HepG2 (cell line): ENCODE measurements around the gene CAMK1D. TPM values are rescaled to one million over a fixed set of nuclear protein-coding genes. Genes with fewer than 3 reads are reported as not detected.

Source experiments
- ATF4 ChIP-seq, 2 experiments: fragments of 450-650 bp in 1 of 2; sonication (generic) in 1 of 2; formaldehyde crosslinking; IDR thresholded peaks; 2 replicates each; pipeline versions ENCODE4 v1.5.0 to v1.8.0; 2020 to 2022; ENCODE audit warnings: mild to moderate bottlenecking in 1 of 2, missing genetic modification reagents in 1 of 2
- ATF7 ChIP-seq, 2 experiments: fragments of 450-650 bp in 1 of 2; sonication (generic) in 1 of 2; formaldehyde crosslinking in 1 of 2; IDR thresholded peaks; 2 replicates each; pipeline versions ENCODE4 v1.4.0 to v1.6.1; 2016 to 2020; ENCODE audit warnings: antibody characterized with exemption in 1 of 2, mild to moderate bottlenecking in 1 of 2, missing genetic modification reagents in 1 of 2
- CBX1 ChIP-seq: IDR thresholded peaks from one replicate; pipeline ENCODE4 v1.6.1; 2016; ENCODE audit warnings: antibody characterized with exemption, low read depth
- EEA1 ChIP-seq: sonication (generic); formaldehyde crosslinking; IDR thresholded peaks from 2 replicates; pipeline ENCODE4 v1.5.1; 2020; ENCODE audit warnings: mild to moderate bottlenecking, missing genetic modification reagents, borderline replicate concordance
- EED ChIP-seq: sonication (generic); formaldehyde crosslinking; IDR thresholded peaks from 2 replicates; pipeline ENCODE4 v1.5.0; 2020; ENCODE audit warnings: mild to moderate bottlenecking, missing genetic modification reagents
- ELF3 ChIP-seq: IDR thresholded peaks from 2 replicates; pipeline ENCODE4 v1.6.1; 2016; ENCODE audit warnings: missing genetic modification reagents, missing compliant biosample characterization
- FOSL1 ChIP-seq: sonication (generic); formaldehyde crosslinking; IDR thresholded peaks from 2 replicates; pipeline ENCODE4 v1.9.0; 2021; ENCODE audit warnings: missing genetic modification reagents, borderline replicate concordance
- GABPA ChIP-seq, 2 experiments: IDR thresholded peaks; 2 replicates each; pipeline ENCODE4 v1.6.1; 2011 to 2016; ENCODE audit warnings: low read depth in 2 of 2, low read length in 1 of 2, missing biosample characterization in 1 of 2, missing genetic modification characterization in 1 of 2
- JDP2 ChIP-seq: sonication (generic); formaldehyde crosslinking; IDR thresholded peaks from 2 replicates; pipeline ENCODE4 v1.8.1; 2022; ENCODE audit warnings: missing genetic modification reagents, borderline replicate concordance
- LBX2 ChIP-seq: sonication (generic); formaldehyde crosslinking; IDR thresholded peaks from 2 replicates; pipeline ENCODE4 v1.5.0; 2020; ENCODE audit warnings: missing genetic modification reagents, mild to moderate bottlenecking, borderline replicate concordance
- RXRB ChIP-seq: IDR thresholded peaks from 2 replicates; pipeline ENCODE4 v1.6.1; 2016; ENCODE audit warnings: borderline replicate concordance, missing genetic modification reagents, missing compliant biosample characterization
- SP2 ChIP-seq: sonication (generic); formaldehyde crosslinking; IDR thresholded peaks from 2 replicates; pipeline ENCODE4 v1.5.1; 2020; ENCODE audit warnings: mild to moderate bottlenecking, missing genetic modification reagents
- TBL1XR1 ChIP-seq: fragments of 150-350 bp; IDR thresholded peaks from 2 replicates; pipeline ENCODE4 v1.6.1; 2014; ENCODE audit warnings: borderline replicate concordance, low read length; ENCODE audit not compliant: partially characterized antibody
- TBP ChIP-seq: sonication (generic); formaldehyde crosslinking; IDR thresholded peaks from 2 replicates; pipeline ENCODE4 v1.5.0; 2020; ENCODE audit warnings: missing genetic modification reagents
- ZBTB14 ChIP-seq: sonication (generic); formaldehyde crosslinking; IDR thresholded peaks from 2 replicates; pipeline ENCODE4 v1.4.0; 2020; ENCODE audit warnings: missing genetic modification reagents
- ZFP37 ChIP-seq: sonication (generic); formaldehyde crosslinking; IDR thresholded peaks from 2 replicates; pipeline ENCODE4 v1.4.0; 2020; ENCODE audit warnings: missing genetic modification reagents, borderline replicate concordance
- ZIK1 ChIP-seq: sonication (generic); formaldehyde crosslinking; IDR thresholded peaks from 2 replicates; pipeline ENCODE4 v1.5.0; 2020; ENCODE audit warnings: mild to moderate bottlenecking, low read depth, missing genetic modification reagents, borderline replicate concordance
- ZNF101 ChIP-seq: sonication (generic); formaldehyde crosslinking; IDR thresholded peaks from 2 replicates; pipeline ENCODE4 v1.4.0; 2020; ENCODE audit warnings: mild to moderate bottlenecking, low read depth, missing genetic modification reagents, borderline replicate concordance
- ZNF264 ChIP-seq: sonication (generic); formaldehyde crosslinking; IDR thresholded peaks from 2 replicates; pipeline ENCODE4 v1.4.0; 2020; ENCODE audit warnings: missing genetic modification reagents
- ZNF275 ChIP-seq: sonication (generic); formaldehyde crosslinking; IDR thresholded peaks from 2 replicates; pipeline ENCODE4 v1.8.0; 2022; ENCODE audit warnings: missing genetic modification reagents, mild to moderate bottlenecking, inconsistent platforms, borderline replicate concordance
- ZNF441 ChIP-seq: sonication (generic); formaldehyde crosslinking; IDR thresholded peaks from 2 replicates; pipeline ENCODE4 v1.7.0; 2021; ENCODE audit warnings: missing genetic modification reagents, borderline replicate concordance
- ZNF549 ChIP-seq: sonication (generic); formaldehyde crosslinking; IDR thresholded peaks from 2 replicates; pipeline ENCODE4 v1.5.0; 2020; ENCODE audit warnings: missing genetic modification reagents
- ZNF552 ChIP-seq: sonication (generic); formaldehyde crosslinking; IDR thresholded peaks from 2 replicates; pipeline ENCODE4 v1.9.0; 2022; ENCODE audit warnings: missing genetic modification reagents, mild to moderate bottlenecking, borderline replicate concordance
- ZNF75D ChIP-seq: sonication (generic); formaldehyde crosslinking; IDR thresholded peaks from 2 replicates; pipeline ENCODE4 v1.8.1; 2023; ENCODE audit warnings: missing genetic modification reagents, mild to moderate bottlenecking, borderline replicate concordance
- ZZZ3 ChIP-seq: sonication (generic); formaldehyde crosslinking; IDR thresholded peaks from 2 replicates; pipeline ENCODE4 v1.4.0; 2020; ENCODE audit warnings: missing genetic modification reagents, mild to moderate bottlenecking, borderline replicate concordance
- polyA plus RNA-seq, 8 experiments: library from polyadenylated mRNA; depleted of rRNA in 3 of 8; stranded (reverse) in 7 of 8; unstranded in 1 of 8; fragments of >200 nt; fragmentation: Illumina TruSeq in 4 of 8; extraction: Trizol in 4 of 8; gene quantifications; 2 replicates each; pipeline versions ENCODE4 v1.2.1 to v1.2.3, GENCODE V29; 2011 to 2016; ENCODE audit warnings: low read depth in 4 of 8, missing spikeins in 1 of 8, mixed read lengths in 1 of 8; ENCODE audit not compliant: insufficient read depth in 1 of 8
- total RNA-seq, 5 experiments: library from RNA; depleted of rRNA; stranded (reverse); fragments of >200 nt; fragmentation: Illumina TruSeq; extraction: Trizol; gene quantifications; 2 replicates each; pipeline ENCODE4 v1.2.3, GENCODE V29; 2016; ENCODE audit warnings: low read depth in 1 of 5

The CAMK1D gene
- total and polyA plus RNA-seq, 2 of the 13 experiments (the other 11 are each of a cell fraction or from before 2014, with no cell fraction given), result under 0.01 TPM; not detected in 1

GRCh38 chr10:12605580-12606405 lies 256.4 kb downstream of the CAMK1D start (continued):
- TF ChIP-seq ZNF275 (CRISPR knock-in tag) (no peak), TBL1XR1 (no peak), EED (no peak), ATF4 (CRISPR knock-in tag; IDR thresholded peaks at IDR 0.05) (no peak), FOSL1 (no peak), ZBTB14 (CRISPR knock-in tag) (no peak), ZNF441 (no peak), ATF7 (IDR thresholded peaks at IDR 0.05) (no peak), ATF7 (CRISPR knock-in tag; IDR thresholded peaks at IDR 0.05) (no peak), SP2 (CRISPR knock-in tag) (no peak), JDP2 (CRISPR knock-in tag) (no peak), ZNF264 (CRISPR knock-in tag) (peak; percentile 45; the same call in 1 of the 2 replicates), ZNF552 (CRISPR knock-in tag) (no peak), ZNF549 (no peak), ZZZ3 (CRISPR knock-in tag) (no peak), EEA1 (no peak), ELF3 (CRISPR knock-in tag) (peak; percentile 70; the same call in 1 of the 2 replicates), GABPA (IDR thresholded peaks at IDR 0.05; ENCODE audit: low read depth, low read length) (no peak), GABPA (CRISPR knock-in tag; IDR thresholded peaks at IDR 0.05; ENCODE audit: low read depth) (peak; percentile 33; the same call in 1 of the 2 replicates), ZNF101 (CRISPR knock-in tag) (no peak), ZIK1 (CRISPR knock-in tag) (no peak), ZNF75D (no peak), CBX1 (no peak), LBX2 (no peak), TBP (no peak), RXRB (peak; percentile 47; the same call in 1 of the 2 replicates), ZFP37 (CRISPR knock-in tag) (no peak)
